ENCODE measurements around the gene LORICRIN. TPM values are rescaled to one million over a fixed set of nuclear protein-coding genes. Genes with fewer than 3 reads are reported as not detected.

LORICRIN gene
- total and polyA plus RNA-seq, 4 donors: not detected

DNA sequence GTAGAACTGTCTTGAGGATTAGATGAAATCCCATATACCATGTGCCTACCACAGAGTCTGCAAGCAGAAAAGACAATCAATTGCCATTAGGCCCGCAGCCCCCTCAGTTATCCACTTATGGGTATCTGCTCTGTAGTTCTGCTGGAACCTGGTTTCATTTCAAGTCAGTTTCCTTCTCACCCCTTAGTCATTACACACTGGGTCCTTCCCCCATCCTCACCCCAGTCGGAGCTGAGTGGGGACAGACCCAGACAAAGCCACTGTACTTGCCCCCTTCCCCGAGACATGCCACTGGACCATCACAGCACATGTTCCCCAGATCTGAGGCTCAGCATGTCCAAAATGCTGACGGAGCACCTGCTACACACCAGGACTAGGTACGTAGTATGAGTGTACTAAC lies 32.0 kb downstream of the LORICRIN start:
- Histone ChIP-seq H3K9me3 (ENCODE audit: control insufficient read depth in 4 of 4, low read length in 3 of 4) (no peaks in the 10 kb centered on the region), H3K27ac (ENCODE audit: low read depth in 1 of 2, low read length in 2 of 2) (no peak overlapping the region), H3K4me3 (ENCODE audit: low read depth in 1 of 3, low read length in 3 of 3) (no peak overlapping the region), H3K36me3 (ENCODE audit: control insufficient read depth in 4 of 4, insufficient read depth in 3 of 4, low read depth in 1 of 4, low read length in 3 of 4) (no peaks in the 10 kb centered on the region), H3K27me3 (ENCODE audit: control insufficient read depth in 4 of 4, insufficient read depth in 4 of 4, low read length in 3 of 4) (peaks cover 0 to 4% (median 0%) of the 10 kb centered on the region in 4 donors), H3K9ac (ENCODE audit: low read depth in 1 of 2, low read length in 2 of 2) (no peak overlapping the region), H3K4me1 (ENCODE audit: control insufficient read depth in 4 of 4, insufficient read depth in 4 of 4, low read length in 3 of 4) (no peaks in the 10 kb centered on the region)
- TF ChIP-seq FOXA2 (IDR thresholded peaks at IDR 0.05) (no peak), HNF4A (conservative IDR thresholded peaks at IDR 0.05) (no peak), SP1 (IDR thresholded peaks at IDR 0.05) (no peak), FOXA1 (IDR thresholded peaks at IDR 0.05) (no peak), RAD21 (IDR thresholded peaks at IDR 0.05) (no peak), RXRA (IDR thresholded peaks at IDR 0.05) (no peak), JUND (IDR thresholded peaks at IDR 0.05) (no peak), MAX (IDR thresholded peaks at IDR 0.05) (no peak), TAF1 (conservative IDR thresholded peaks at IDR 0.05) (no peak), HNF4G (IDR thresholded peaks at IDR 0.05) (no peak)
- TF ChIP-seq, protein P1, sequence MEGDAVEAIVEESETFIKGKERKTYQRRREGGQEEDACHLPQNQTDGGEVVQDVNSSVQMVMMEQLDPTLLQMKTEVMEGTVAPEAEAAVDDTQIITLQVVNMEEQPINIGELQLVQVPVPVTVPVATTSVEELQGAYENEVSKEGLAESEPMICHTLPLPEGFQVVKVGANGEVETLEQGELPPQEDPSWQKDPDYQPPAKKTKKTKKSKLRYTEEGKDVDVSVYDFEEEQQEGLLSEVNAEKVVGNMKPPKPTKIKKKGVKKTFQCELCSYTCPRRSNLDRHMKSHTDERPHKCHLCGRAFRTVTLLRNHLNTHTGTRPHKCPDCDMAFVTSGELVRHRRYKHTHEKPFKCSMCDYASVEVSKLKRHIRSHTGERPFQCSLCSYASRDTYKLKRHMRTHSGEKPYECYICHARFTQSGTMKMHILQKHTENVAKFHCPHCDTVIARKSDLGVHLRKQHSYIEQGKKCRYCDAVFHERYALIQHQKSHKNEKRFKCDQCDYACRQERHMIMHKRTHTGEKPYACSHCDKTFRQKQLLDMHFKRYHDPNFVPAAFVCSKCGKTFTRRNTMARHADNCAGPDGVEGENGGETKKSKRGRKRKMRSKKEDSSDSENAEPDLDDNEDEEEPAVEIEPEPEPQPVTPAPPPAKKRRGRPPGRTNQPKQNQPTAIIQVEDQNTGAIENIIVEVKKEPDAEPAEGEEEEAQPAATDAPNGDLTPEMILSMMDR (IDR thresholded peaks at IDR 0.05; ENCODE audit: low read depth, low read length, missing input control): no peak
- WGBS: 81% methylated on average over 5 of the region's 5 CpGs
- DNase-seq (ENCODE audit: low spot score): no peak

DNA sequence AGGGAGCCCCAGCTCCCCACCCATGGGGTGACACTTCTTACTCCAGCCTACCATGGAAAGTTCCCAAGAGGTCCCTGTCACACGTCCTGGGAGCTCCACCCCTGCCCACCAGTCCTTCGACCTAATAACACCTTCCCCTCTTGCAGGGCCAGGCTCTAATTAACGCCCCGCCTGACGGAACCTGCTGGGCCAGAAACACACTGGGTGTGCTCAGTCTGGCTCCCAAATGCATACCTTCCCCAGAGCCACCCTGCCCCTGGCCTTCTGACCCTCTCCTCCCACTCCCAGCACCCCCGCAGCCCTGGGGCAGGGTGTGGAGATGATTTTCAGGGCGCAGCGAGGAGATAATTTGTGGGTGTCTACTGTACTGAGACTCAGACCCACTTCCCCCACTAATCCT lies 32.7 kb downstream of the LORICRIN start:
- TF ChIP-seq HNF4A (conservative IDR thresholded peaks at IDR 0.05) (no peak), EGR1 (IDR thresholded peaks at IDR 0.05; ENCODE audit: low read depth in 2 of 2) (no peak), JUND (IDR thresholded peaks at IDR 0.05) (no peak), RXRA (IDR thresholded peaks at IDR 0.05) (no peak), GABPA (IDR thresholded peaks at IDR 0.05 in 1 of 2, conservative IDR thresholded peaks at IDR 0.05 in 1 of 2) (no peak), REST (IDR thresholded peaks at IDR 0.05) (no peak), RAD21 (IDR thresholded peaks at IDR 0.05) (no peak), TAF1 (conservative IDR thresholded peaks at IDR 0.05) (no peak), HNF4G (IDR thresholded peaks at IDR 0.05) (no peak), MAX (IDR thresholded peaks at IDR 0.05) (no peak), ZBTB33 (IDR thresholded peaks at IDR 0.05) (no peak)
- TF ChIP-seq, protein P1 (IDR thresholded peaks at IDR 0.05; ENCODE audit: low read depth, low read length, missing input control): no peak
- WGBS: 57% methylated on average over 8 of the region's 8 CpGs

More for the DNA sequence above, 32.7 kb downstream of the LORICRIN start:
- DNase-seq (ENCODE audit: low spot score): no peak
- no peaks in the 10 kb centered on the region for H3K36me3 ChIP-seq (ENCODE audit: control insufficient read depth in 4 of 4, insufficient read depth in 3 of 4, low read depth in 1 of 4, low read length in 3 of 4)
- H3K4me1 ChIP-seq (ENCODE audit: control insufficient read depth in 4 of 4, insufficient read depth in 4 of 4, low read length in 3 of 4): no peaks in the 10 kb centered on the region
- no peak overlapping the region for H3K27ac ChIP-seq (ENCODE audit: low read depth in 1 of 2, low read length in 2 of 2)
- H3K9ac ChIP-seq (ENCODE audit: low read depth in 1 of 2, low read length in 2 of 2): no peak overlapping the region
- H3K27me3 ChIP-seq (ENCODE audit: control insufficient read depth in 4 of 4, insufficient read depth in 4 of 4, low read length in 3 of 4): no peaks in the 10 kb centered on the region
- H3K9me3 ChIP-seq (ENCODE audit: control insufficient read depth in 4 of 4, low read length in 3 of 4): no peaks in the 10 kb centered on the region
- no peak overlapping the region for H3K4me3 ChIP-seq (ENCODE audit: low read depth in 1 of 3, low read length in 3 of 3)
